GM18517 (cell line): ENCODE data around the gene TEKT1.

Experiments
- ATAC-seq: cut with Tn5 transposase; IDR thresholded peaks from one replicate; pipeline ENCODE4 v1.9.1; 2021; ENCODE audit warnings: mild to moderate bottlenecking, moderate library complexity; ENCODE audit not compliant: unreplicated experiment

Gene TEKT1

DNA sequence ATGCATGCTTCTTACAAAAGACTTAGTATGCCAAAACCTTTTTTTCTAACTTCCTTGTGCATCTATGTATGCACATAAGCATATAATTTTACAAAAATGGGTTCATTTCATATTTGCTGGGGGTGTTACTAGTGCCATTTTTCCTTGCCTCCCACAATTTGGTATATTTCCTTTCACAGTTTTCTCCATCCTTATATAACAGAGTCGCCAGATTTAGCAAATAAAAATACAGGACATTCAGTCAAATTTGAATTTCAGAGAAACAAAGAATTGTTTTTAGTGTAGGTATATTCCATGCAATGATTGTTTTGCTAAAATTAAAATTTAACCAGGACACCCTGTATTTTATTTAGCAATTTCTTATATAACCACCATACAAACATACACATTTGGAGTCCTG lies 59.5 kb downstream of the TEKT1 start:
- ATAC-seq, result no peak

DNA sequence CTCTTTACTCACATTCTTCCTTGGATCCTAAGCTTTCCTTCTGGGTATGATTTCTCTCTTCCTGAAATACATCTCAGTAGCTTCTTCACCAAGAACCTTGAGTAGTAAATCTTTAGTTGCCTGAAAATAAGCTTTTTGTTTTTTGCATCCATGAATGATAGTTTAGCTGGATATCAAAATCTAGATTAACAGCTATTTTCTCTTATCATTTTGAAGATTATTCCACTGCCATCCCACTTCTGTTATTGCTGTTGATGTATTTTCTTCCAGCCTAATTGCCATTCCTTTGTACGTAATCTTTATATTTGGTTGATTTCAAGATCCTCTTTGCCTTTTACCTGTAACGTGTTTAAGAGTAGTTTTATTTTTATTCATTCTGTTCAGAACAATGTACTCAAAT lies 63.1 kb downstream of the TEKT1 start:
- no peak for ATAC-seq

DNA sequence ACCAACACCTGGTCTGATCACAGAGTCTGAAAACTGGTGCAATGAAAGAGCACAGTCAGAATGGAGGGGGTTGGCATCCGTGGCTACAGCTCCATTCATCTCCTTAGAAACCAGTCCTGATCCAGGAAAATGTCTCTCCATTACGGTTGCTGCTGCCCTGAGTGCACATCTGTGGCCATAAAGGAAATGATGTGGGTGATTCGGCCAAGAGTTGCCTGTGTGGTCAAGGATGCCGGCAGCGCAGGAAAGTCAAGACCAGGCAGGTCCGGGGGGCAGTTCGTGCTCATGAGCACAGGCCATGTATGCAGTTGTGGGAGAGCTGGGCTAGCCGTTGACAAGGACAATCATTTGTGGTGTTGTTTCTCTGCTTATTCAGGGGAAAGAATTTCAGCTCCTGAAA lies 69.8 kb downstream of the TEKT1 start:
- no peak for ATAC-seq

DNA sequence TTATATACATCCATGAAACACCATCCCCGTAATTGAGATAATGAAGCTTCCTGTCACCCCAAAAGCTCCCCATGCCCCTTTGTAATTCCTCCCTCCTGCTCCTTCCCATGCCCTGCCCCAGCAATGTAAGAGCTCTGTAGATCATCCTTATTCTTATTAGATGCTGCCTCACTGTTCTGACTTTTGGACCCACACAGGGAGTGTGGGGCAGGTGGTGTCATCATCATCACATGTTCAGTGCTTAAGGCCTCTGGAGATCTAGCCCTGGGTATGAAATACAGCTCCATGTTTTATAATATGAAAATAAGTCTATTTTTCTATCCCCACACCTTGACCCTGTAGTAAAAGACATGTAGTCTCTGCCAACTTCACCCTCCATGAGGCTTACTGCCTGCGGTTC lies 73.8 kb downstream of the TEKT1 start:
- no peak for ATAC-seq

DNA sequence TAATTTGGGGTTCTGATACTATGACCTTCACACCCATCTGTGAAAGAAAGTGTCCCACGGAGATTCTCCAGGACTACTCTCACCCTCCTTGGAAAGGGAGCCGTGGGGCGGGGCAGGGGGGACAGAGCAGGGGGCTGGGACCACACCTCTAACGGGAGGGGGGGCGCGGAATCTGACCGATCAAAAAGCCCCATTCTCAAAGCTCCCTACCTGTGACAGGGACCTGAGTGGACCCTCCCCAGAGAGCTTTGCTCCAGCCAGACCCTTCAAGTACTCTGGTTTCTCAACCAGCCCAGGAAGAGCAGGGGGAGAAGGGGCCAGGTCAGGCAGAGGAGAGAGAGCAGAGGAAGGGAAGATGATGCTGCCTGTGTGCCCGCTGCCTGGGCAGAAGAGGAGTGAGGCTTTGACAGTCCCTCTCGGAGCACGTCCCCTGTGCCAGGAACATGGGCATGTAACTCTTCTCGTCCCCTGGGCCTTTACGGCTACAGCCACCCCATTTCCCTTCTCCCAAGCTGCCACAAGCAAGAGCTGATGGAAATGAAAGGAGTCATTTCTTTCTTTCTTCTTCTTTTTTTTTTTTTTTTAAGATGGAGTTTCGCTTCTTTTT lies 75.0 kb downstream of the TEKT1 start:
- no peak for ATAC-seq

DNA sequence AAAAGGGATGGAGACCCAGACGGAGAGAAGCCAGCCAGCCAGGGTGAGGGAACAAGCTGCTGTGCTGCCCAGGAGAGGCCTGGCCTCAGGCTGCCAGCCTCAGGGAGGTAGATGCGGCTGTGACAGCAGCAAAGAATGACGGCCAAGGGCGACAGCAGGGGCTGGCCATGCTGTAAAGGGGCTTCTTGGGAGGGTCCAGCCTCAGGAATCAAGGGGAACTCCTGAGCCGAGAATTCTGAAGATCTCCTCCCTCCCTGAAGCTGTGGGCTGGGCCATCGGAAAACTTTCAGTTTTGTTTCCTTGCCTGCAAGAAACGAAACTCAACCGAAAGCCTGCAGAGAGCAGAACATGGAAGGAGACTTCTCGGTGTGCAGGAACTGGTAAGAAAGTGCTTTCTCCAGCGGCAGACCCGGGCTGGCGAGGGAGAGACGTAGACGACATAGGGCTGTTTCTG lies 75.8 kb downstream of the TEKT1 start, which contains the start of gene XAF1:
TSS of gene XAF1 (plus strand) at position 316 of the 454 bp plus-strand sequence. CDS start at position 349, 33 bp downstream.
- no peak for ATAC-seq

DNA sequence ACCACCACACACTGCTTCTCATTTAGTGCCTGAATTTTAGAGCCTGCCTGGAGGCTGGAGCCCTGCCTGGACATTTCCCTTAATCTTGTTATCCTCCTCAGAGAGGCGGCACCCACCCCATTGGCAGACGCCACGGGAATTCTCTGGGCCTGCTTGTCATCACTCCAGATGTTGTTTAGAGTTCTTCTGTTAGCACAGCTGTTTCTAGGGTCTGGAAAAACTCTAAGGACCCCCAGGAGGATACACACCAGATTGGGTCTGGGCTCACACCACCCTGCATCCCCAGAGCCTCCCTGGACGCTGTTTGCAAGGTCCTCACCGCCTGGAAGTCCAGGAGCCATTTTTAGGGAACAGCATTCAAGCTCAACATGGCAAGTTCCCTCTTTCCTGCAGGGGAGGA lies 76.2 kb downstream of the TEKT1 start:
- no peak for ATAC-seq

DNA sequence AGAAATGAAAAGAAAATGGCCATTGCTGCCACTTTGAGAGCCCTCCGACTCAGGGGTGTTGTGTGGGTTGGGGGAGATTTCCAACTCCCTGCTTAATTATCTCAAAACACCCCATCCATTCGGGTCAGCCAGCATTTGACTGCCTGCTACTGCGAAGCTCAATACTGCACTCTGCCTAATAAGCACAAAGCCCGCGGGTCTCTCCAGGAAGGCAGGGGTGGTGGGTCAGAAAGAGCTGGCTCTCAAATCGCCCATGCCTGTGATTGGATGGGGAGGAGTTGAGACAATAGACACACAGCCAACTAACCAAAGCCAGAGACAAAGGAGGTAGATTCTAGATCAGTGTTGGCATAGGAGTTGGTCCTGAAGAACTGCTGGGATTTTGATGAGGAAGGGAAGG lies 78.0 kb downstream of the TEKT1 start:
- no peak for ATAC-seq

DNA sequence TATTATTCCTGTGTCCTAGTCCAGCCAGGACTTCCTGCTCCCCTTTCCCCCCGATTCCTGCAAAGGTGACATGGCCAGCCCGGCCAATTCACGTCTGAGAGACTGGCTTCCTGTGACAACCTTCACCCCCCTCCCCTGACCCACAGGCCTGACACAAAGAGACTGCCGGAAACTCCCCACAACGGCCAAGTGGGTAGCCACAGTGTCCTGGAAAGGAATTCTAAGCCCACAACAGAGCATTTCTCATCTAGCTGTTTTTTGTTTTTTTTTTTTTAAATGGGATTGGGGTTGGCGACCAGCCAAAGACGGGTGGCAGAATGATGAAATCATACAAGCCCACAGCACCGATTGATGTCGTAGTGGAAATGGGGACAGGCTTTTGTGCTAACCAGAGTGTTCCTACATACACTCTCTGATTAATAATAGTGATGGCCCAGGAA lies 78.5 kb downstream of the TEKT1 start:
- ATAC-seq, result no peak

DNA sequence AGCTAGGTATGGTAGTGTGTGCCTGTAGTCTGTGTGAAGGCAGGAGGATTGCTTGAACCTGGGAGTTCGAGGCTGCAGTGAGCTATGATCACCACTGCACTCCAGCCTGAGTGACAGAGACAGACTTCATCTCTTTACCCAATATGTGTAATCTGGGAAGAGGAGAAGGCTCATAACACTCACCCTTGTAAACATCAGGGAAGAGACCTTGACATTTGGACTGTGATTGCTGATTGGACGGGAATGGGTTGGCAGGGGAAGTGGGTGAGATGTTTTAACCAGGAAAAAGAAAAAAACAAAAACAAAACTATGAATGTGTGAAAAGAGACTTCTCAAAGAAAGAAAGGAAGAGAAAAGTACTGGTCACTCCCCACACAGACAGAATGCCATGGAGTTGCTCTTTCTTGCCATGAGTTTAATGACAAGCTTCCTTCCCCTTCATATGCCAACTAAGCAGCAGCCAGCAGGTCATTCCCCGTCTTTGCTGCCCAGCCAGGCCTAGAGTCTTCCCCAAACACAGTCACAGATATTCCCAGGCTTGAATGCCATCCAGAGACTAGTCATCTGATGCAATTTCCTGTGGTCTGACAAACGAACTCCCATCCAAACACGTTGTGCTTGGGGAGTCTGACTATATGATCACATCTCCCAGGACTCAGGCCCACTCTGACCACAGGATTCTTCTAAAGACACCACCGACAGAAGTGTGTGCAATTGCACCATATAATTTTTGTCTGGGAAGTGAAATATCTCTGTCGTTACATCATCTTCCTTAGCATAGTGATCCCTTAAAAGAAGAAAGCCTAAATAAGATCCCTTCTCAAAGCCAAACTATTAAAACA lies 79.2 kb downstream of the TEKT1 start:
- ATAC-seq, result no peak

DNA sequence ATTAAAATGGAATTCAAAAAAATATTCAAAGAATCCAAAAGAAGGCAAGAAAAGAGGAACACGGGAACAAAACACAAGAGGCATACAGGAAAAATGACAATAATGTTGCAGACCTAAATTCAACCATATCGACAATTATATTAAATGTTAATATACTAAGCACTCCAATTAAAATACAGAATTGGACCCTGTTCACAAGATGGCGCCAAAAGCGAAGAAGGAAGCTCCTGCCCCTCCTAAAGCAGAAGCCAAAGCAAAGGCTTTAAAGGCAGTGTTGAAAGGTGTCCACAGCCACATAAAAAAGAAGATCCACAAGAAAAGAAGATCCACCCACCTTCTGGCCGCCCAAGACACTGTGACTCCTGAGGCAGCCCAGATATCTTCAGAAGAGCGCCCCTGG lies 82.0 kb downstream of the TEKT1 start:
- no peak for ATAC-seq

DNA sequence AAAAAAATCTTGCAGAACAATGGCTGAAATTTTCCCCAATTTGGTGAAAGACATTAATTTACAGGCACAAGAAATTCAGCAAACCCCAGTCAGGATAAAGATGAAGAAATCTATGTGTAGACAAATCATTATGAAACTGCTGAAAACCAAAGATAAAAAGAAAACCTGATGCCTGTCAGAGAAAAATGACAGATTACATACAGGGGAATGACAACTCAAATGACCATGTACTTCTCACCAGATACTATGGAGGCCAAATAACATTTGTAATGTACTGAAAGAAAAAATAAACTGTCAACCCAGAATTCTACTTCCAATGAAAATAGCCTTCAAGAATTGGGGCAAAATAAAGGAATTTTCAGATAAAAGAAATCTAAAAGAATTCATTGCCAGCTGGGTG lies 82.9 kb downstream of the TEKT1 start:
- ATAC-seq, result no peak
